RWPE1 (cell line): Measurements from ENCODE around the gene SLC24A1.

Source experiments
- CTCF ChIA-PET: fragments of 350-600 bp; sonication (Branson Sonifier 250); formaldehyde crosslinking; extraction: SDS; loops from one replicate; lab custom pipeline; 2021; lab: Yijun Ruan, JAX
- POLR2A ChIA-PET: fragments of 400-600 bp; formaldehyde crosslinking; extraction: SDS; loops from one replicate; lab custom pipeline; 2020; ENCODE audit warnings: antibody characterized with exemption; ENCODE audit not compliant: low non-redundant PET; lab: Yijun Ruan, JAX
- DNase-seq: peaks from one replicate; pipeline ENCODE4 v3.0.0; 2012; ENCODE audit warnings: low spot score
- H3K27ac ChIP-seq: fragments of 450-650 bp; 2 replicates; pipeline ENCODE4 v1.5.1; 2017
- TF ChIP-seq, protein P1 (sequence below): fragments of 450-650 bp; conservative IDR thresholded peaks from 2 replicates; pipeline ENCODE4 v1.5.1; 2017; ENCODE audit warnings: low read depth, mild to moderate bottlenecking

The SLC24A1 gene

GRCh38 chr15:65599677-65600076, 22.1 kb upstream of the SLC24A1 start:
- DNase-seq = no peak
- TF ChIP-seq, protein P1, sequence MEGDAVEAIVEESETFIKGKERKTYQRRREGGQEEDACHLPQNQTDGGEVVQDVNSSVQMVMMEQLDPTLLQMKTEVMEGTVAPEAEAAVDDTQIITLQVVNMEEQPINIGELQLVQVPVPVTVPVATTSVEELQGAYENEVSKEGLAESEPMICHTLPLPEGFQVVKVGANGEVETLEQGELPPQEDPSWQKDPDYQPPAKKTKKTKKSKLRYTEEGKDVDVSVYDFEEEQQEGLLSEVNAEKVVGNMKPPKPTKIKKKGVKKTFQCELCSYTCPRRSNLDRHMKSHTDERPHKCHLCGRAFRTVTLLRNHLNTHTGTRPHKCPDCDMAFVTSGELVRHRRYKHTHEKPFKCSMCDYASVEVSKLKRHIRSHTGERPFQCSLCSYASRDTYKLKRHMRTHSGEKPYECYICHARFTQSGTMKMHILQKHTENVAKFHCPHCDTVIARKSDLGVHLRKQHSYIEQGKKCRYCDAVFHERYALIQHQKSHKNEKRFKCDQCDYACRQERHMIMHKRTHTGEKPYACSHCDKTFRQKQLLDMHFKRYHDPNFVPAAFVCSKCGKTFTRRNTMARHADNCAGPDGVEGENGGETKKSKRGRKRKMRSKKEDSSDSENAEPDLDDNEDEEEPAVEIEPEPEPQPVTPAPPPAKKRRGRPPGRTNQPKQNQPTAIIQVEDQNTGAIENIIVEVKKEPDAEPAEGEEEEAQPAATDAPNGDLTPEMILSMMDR = no peak
- POLR2A ChIA-PET = no interaction called here
- H3K27ac ChIP-seq = no peak overlapping the region
- CTCF ChIA-PET = interaction anchor here (0.6 kb wide), 1 partner anchor 322 kb away, joined by 3 read pairs; no protein-coding TSS in a partner anchor

- no peak for DNase-seq
- no peak overlapping the region for H3K27ac ChIP-seq
- ChIA-PET POLR2A (no interaction called here), CTCF (no interaction called here)
- TF ChIP-seq, protein P1 = no peak
Measured at GRCh38 chr15:65603134-65603533, 18.6 kb upstream of the SLC24A1 start.

DNA sequence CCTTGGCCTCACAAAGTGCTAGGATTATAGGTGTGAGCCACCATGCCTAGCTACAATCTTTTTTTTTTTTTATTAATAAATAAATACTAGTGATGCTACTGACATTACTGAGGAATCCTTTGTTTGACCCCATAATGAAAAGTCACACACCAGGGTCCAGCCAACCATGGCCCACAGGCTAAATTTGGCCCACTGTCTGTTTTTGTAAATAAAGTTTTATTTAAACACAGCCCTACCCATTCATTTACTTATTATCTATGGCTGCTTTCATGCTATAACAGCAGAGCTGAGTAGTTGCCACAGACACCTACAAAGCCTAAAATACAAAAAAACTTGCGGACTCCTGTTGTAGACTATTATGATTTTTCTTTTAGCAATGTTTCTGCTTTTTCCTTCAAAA, 18.2 kb upstream of the SLC24A1 start:
- POLR2A ChIA-PET = no interaction called here
- DNase-seq = no peak
- H3K27ac ChIP-seq = no peak overlapping the region
- TF ChIP-seq, protein P1 = no peak
- CTCF ChIA-PET = no interaction called here

DNA sequence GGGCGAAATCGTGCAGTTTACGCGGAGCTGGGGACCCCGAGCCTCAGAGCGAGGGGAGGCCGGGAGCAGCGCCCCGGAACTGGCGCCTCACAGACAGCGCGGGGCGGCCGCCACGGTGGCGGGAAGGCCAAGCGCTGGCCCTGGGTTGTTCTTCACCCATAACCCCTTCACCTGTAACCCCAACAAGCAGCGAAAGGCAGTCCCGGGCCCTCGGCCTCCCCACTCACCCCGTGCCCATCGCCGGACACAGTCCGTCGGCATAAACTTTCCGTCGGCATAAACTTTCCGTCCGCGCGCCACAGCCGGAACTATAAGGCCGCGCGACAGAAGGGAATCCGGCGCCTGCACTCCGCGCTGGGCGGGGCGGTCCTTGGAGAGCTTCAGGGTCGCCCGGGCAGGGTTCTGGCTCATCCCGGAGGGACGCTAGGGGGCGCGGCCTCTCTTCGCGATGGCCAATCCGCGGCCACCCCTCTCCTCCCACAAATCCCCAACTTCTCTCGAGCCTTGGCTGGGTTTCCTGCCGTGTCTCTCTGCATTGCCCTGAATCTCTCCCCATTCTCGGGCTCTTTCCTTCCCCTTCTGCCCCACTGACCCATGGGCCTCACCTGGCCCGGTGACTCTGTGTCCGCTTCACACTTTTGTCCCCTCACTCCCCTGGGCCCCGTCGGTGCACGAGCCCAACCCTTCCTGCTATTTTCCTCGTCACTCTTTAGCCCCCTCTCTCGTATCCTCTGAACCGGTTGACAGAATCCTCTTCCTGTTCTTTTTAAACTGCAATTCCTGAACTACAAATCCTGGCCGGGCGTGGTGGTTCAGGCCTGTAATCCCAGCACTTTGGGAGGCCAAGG, 10.6 kb upstream of the SLC24A1 start, which contains the start of gene INTS14:
TSS of gene INTS14 (minus strand) at position 261 of the 848 bp plus-strand sequence. CDS start 3,751 bp downstream, outside the sequence.
- H3K27ac ChIP-seq = peak within 1 kb of the TSS; percentile 93
- CTCF ChIA-PET = interaction anchor here (0.6 to 1.3 kb wide), 6 partner anchors 31 to 568 kb away, joined by 3 to 5 read pairs (median 3); no protein-coding TSS in a partner anchor
- TF ChIP-seq, protein P1 = peak; percentile 80
- DNase-seq = peak; percentile 97
- POLR2A ChIA-PET = interaction anchor here (0.7 to 0.9 kb wide), 3 partner anchors 18 to 723 kb away, joined by 3 read pairs; no protein-coding TSS in a partner anchor

DNA sequence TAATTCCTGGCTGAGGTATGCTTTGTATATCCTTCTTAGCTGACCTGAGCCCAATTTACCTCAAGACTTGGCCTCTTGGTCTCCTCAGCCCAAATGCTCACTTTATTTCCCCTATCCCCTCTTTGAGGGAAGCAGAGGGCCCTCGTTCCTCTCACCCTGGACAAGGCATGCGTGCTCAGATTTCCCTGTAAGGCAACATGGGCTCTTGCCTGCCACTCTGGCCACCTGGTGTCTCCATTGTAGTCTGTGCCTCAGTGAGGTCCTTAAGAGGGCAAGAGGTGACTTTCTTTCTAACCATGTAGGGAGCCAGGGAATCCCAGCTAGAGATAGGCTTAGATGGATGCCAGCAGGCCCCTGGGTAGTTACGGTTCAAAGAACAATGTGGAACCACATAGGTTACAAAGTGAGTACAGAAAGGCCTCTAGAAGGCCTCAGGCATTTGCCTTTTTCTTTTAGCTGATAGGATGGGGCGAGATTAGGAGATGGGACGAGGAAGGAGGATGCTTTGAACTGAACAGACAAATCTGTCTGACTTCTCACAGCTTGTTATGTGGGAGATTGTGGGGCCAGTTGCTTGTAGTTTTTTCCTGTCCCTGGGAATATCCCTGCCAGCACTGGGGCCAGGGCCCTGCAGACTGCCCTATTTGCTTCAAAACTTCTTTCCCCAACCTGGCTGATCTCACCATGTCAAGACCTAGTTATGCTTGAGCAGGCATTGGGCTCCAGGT, 9.7 kb upstream of the SLC24A1 start:
- CTCF ChIA-PET = interaction anchor here (0.7 to 1.3 kb wide), 2 partner anchors 30 to 113 kb away, joined by 4 to 5 read pairs; no protein-coding TSS in a partner anchor
- peak overlapping the region; percentile 93 for H3K27ac ChIP-seq
- DNase-seq = no peak
- POLR2A ChIA-PET = no interaction called here
- TF ChIP-seq, protein P1 = no peak

GRCh38 chr15:65612616-65612946, 9.2 kb upstream of the SLC24A1 start:
- no peak for DNase-seq
- ChIA-PET POLR2A (no interaction called here), CTCF (no interaction called here)
- peak overlapping the region; percentile 93; the same call in 1 of the 2 replicates for H3K27ac ChIP-seq
- TF ChIP-seq, protein P1 = no peak
